DLD1 (cell line): ENCODE results near the gene ISG20L2.

ENCODE experiments used
- in situ Hi-C: cut with HindIII; loops from 2 replicates; pipeline ENCODE4 v1.10.0; 2017; ENCODE audit warnings: low sequenced_read_pairs

Gene ISG20L2

DNA sequence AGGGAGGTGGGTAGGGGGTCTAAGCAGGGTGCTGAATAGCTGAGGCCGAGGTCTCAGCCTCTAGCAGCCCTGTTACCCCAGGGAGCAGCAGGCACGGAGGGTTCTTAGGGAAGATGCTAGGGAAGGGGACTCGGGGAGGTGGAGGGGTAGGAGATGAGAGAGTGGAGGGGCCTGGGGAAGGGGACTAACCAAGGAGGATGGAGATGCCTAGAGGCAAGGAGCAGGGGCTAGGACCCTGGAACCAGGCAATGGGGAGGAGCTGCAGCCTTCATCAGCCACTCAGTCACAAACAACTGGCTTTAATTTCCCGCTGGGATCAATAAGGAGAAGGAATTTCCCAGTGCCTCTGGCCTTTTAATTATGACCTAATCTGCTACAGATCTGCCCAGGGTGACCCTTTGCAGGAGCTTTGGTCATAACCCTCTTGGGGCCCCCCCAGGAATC, 20.3 kb downstream of the ISG20L2 start:
- in situ Hi-C loops: no loop called here

DNA sequence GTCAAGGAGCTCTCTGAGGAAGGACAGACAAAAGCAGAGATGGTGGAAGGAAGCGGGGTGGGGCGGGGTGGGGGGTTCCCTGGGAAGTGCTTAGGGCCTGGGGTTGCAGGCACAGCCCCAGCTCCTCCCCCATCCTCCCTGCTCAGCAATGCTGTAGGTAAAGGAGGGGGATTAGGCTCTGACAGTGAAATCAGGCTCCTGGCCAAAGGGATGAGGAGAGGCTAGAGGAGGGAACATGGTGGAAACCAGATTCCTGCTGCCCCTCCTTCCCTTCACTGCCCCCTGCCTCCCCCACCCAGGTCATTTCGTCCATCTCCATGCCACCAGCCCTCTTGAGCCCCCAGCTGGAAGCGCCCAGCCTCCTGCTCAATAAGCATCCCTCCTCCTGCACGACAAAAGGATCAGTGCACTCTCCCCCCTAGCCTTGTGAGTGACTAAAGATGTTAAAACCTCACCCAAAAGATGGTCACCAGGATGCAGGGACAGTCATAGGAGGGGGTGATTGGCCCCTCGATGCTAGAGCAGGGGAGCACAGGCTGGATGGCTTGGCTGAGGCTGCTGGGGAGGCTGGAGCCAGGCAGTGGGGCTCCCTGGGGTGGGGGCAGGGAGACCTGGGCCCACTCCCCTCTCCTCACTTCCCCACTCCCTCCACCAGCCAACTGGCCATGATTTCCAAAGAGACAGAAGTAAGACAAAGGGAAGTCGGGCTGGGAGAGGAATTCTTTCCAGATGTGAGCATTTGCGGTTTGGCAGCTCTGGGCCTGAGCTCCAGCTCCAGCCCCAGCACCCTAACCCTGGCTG, 20.9 kb downstream of the ISG20L2 start:
- in situ Hi-C loops: no loop called here

GRCh38 chr1:156706657-156707416, 21.7 kb downstream of the ISG20L2 start:
- in situ Hi-C loops: no loop called here

GRCh38 chr1:156705918-156706656, 22.5 kb downstream of the ISG20L2 start:
- in situ Hi-C loops: no loop called here

DNA sequence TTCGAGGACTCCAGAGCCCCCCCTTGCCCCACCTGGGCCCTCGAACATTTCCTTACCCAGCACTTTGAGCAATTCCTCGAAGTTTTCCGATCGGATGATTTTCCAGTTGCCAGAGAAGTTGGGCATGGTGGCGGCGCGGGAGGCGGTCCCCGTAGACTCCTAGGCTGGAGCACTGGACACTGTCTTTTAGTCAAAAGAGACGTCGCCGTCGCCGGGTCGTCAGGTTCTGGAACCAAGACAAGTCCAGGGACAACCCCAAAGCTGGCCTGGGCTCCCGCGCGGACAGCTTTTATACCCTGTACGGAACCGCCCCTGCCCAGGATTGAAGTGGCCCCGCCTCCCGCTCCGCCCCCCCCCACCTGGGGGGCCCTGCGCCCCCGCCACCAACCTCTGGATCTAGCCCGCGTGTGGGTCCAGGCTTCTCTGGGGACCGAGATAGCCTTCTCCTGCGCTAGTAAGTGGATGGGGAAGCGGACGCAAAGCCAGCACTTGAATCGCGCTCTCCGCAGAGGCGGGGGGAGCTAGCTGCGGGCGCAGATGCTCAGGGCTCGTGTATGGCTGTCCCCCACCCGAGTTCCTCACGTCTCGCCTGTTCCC, 23.1 kb downstream of the ISG20L2 start, which contains the start of gene CRABP2:
CRABP2 (minus strand) TSS at position 263 of the 597 bp plus-strand sequence; CDS start at position 126, 137 bp downstream.
- in situ Hi-C loops: no loop called here

DNA sequence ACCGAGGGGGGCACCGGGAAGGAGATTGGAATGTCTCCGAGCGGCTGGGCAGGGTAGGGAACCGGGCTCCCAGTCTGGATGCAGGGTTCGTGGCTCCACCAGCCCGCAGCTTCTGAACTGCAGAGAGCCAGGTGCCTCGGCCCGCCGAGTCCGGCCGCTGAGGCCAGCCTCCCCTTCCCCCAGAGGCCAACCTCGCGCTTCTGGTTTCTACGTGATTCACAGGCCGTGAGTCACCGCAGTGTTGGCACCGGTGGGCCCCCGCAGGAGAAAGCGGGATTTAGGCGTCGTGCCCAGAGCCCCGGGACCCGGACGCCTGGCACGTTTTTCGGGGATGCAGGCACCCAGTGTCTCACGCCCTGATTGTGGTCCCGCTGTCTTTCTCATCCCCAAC, 23.6 kb downstream of the ISG20L2 start:
- in situ Hi-C loops: no loop called here

DNA sequence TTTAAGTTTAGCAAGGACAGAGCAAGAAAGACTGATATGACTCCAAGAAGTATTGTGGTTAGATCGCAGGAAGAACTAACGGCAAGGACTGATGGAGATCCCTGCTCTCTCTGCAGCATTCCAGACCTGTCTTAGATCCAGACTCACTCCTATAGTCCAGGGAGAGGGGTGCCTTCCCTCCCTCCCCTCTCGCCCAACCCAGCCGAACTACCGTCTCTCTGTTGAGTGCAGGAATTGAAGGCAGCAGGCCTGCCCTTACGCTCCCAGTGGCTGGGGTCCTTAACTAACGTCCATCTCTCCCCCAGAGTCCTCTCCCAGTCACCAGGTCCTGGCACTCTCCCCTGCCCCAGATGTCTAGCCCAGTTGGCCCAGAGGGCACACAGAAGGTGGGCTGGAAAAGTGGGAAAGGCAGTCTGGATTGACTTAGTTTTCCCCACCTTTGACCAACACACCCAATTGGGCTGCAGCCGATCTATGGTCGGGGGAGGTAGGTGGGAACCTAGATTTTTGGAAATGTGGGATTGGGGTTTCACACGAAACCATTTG, 24.3 kb downstream of the ISG20L2 start:
- in situ Hi-C loops: no loop called here

- in situ Hi-C loops: no loop called here
Observed at GRCh38 chr1:156703741-156704140, 24.8 kb downstream of the ISG20L2 start.

- in situ Hi-C loops: no loop called here
Observed at GRCh38 chr1:156703336-156703735, 25.2 kb downstream of the ISG20L2 start.

GRCh38 chr1:156700736-156701531, 27.6 kb downstream of the ISG20L2 start:
- in situ Hi-C loops: no loop called here

GRCh38 chr1:156698995-156699394, 29.6 kb downstream of the ISG20L2 start:
- in situ Hi-C loops: no loop called here

GRCh38 chr1:156697481-156697880, 31.1 kb downstream of the ISG20L2 start:
- in situ Hi-C loops: no loop called here

DNA sequence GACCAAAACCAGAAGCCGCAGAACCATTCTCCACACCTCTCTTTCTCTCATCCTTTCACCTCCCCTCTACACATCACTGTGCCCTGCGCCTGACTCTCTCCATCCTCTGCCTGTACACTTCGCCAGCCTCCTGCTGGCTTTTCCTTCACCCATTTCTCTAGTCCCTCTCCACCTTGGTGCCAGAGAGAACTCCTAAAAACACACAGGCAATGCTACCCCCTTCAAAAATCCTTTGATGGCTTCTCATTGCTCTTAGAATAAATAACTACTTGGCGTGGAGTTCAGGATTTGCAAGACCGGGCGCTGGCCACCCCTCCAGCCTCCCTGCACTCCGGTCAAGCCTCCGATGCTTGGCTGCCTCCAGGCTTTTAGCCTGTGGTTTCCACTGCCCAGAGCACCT, 31.8 kb downstream of the ISG20L2 start:
- in situ Hi-C loops: no loop called here

GRCh38 chr1:156694690-156694962, 33.9 kb downstream of the ISG20L2 start:
- in situ Hi-C loops: no loop called here

GRCh38 chr1:156693848-156694689, 34.5 kb downstream of the ISG20L2 start:
- in situ Hi-C loops: no loop called here

DNA sequence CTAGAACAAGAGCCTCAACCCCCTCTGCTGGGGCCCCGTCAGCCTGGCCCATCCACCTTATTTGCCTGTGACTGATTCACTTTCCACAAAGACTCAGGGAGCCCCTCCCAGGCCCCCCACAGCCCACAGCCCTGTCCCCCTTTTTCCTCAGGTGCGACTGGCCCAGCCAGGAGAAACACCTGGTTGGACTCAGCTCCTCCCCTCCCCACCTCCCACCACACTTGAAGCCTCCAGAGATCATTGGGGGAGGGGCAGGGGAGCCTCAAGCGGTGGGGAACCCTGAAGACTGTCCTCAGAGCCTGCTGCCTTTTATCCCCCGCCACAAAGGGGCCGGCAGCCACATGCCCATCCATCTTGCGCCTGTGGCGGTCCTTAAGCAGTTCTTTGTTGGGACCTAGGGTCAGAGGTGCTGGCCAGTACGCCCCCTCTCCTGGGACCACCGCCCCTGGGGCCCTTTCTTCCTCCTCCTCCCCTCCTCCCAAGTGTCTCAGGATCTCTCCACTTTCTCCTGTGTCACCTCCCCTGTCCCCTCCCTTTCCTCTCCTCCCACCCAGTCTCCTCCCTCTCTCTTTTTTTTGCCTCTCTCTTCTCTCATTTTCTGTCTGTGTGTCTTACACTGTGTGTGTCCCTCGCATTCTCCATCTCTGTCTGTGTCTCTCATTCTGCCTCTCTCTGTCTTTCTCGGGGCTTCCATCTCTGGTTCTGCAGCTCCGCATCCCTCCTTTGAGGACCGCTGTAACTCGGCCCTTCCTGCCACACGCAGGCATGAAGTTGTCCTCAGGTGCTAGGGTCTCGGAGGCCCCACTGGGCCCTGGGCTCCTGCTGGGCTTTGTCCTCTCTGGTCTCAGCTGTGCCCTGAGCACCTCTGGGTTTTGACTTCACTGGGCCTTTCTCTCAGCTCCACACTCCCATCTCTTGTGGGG, 35.4 kb downstream of the ISG20L2 start:
- in situ Hi-C loops: no loop called here

GRCh38 chr1:156692441-156692924, 36.1 kb downstream of the ISG20L2 start:
- in situ Hi-C loops: no loop called here
